ENCODE measurements around the gene ITGB8. TPM values are rescaled to one million over a fixed set of nuclear protein-coding genes. Genes with fewer than 3 reads are reported as not detected.

The ITGB8 gene
- total and polyA plus RNA-seq, 4 donors, result 45.4 to 193 (median 63.0) TPM

DNA sequence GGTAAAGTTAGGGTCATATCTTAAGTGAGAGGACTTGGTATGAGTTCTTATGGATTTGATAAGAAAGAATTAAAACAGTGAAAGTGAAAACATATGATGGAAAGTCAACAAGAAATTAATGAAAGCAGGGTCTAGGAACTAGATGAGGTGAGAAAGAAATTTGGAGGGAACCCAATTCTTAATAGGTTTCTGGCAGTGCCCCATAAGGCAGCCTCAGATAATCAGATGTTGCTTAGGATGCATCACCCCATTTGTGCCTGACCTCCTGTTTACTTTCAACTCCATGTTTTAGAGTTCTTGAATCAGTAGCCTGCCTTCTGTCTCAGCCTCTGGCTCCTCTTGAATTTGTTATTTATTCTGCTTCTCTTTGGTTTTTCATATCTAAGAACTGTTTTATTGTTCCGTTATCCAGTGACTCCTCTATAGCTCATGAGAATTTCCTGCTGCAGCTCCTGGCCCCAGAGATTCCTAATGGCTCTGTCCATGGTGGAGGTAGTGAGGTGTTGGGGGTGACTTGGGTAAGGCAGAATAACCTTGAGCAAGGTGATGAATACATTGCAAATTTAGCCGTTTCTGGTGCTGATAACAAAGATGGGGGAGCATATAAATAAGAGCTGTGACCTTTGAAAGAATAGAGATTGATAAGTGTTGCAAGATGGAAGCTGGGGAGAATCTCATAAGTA lies 17.6 kb downstream of the ITGB8 start:
- no peaks in the 10 kb centered on the region for H3K36me3 ChIP-seq (ENCODE audit: control insufficient read depth, insufficient read depth, low read length)
- no peaks in the 10 kb centered on the region for H3K27me3 ChIP-seq (ENCODE audit: control insufficient read depth, insufficient read depth, low read length)
- H3K9me3 ChIP-seq (ENCODE audit: control insufficient read depth, insufficient read depth, low read length), result no peaks in the 10 kb centered on the region
- H3K4me1 ChIP-seq (ENCODE audit: control insufficient read depth, insufficient read depth, low read length), result peaks cover 8% of the 10 kb centered on the region
- no peak overlapping the region for H3K27ac ChIP-seq (ENCODE audit: low read depth, low read length)
- WGBS (ENCODE audit: insufficient coverage), result 89% methylated on average over 1 of the region's 2 CpGs
- peak in 1 of 6 donors; percentile 44 for DNase-seq (ENCODE audit: low read depth in 4 of 6, low spot score in 6 of 6)
- H3K4me3 ChIP-seq (ENCODE audit: low read depth, low read length), result no peak overlapping the region

- peak overlapping the region; percentile 10 for H3K4me3 ChIP-seq (ENCODE audit: low read depth, low read length)
- no peaks in the 10 kb centered on the region for H3K27me3 ChIP-seq (ENCODE audit: control insufficient read depth, insufficient read depth, low read length)
- whole genome bisulfite sequencing (ENCODE audit: insufficient coverage), result 13% methylated on average over 4 of the region's 4 CpGs
- peaks cover 12% of the 10 kb centered on the region for H3K4me1 ChIP-seq (ENCODE audit: control insufficient read depth, insufficient read depth, low read length)
- H3K36me3 ChIP-seq (ENCODE audit: control insufficient read depth, insufficient read depth, low read length), result no peaks in the 10 kb centered on the region
- no peaks in the 10 kb centered on the region for H3K9me3 ChIP-seq (ENCODE audit: control insufficient read depth, insufficient read depth, low read length)
- peak overlapping the region; percentile 92 for H3K27ac ChIP-seq (ENCODE audit: low read depth, low read length)
- DNase-seq (ENCODE audit: low read depth in 4 of 6, low spot score in 6 of 6), result peak; percentile 71 to 93 (median 78)
Measured at GRCh38 chr7:20350518-20350951, 19.8 kb downstream of the ITGB8 start.

DNA sequence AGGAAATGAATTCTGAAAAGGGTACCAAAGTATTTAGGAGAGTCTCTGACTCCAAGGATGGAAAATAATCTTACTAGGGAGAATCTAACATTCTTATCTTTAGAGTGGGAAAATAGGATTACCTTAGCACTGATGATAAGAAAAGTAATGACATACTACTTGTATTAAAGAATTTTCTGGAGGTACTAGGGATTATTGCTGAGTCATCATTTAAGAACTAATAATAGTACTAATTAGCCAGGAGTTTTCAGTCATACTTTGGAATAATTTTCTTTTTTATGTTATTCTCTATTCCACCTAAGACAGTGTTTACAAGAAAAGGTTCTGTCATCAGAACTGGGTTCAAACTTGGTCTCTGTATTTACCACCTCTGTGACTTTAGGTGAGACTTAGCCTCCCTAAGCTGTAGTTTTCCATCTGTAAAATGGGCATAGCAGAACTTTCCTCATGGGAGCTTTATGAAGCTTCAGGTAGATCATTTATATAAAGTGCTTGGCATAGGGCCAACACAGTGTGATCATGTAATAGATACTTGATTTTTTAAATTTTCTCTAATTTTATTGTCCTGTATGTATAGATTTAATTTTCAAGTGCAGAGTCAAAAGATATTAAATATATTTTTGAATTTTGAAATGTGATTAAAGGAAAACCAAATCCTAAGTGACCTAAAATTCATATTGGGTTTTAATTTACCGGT lies 20.4 kb downstream of the ITGB8 start:
- Histone ChIP-seq H3K27me3 (ENCODE audit: control insufficient read depth, insufficient read depth, low read length) (no peaks in the 10 kb centered on the region), H3K4me1 (ENCODE audit: control insufficient read depth, insufficient read depth, low read length) (peaks cover 12% of the 10 kb centered on the region), H3K36me3 (ENCODE audit: control insufficient read depth, insufficient read depth, low read length) (no peaks in the 10 kb centered on the region), H3K4me3 (ENCODE audit: low read depth, low read length) (peak overlapping the region; percentile 10), H3K27ac (ENCODE audit: low read depth, low read length) (peak overlapping the region; percentile 92), H3K9me3 (ENCODE audit: control insufficient read depth, insufficient read depth, low read length) (no peaks in the 10 kb centered on the region)
- WGBS (ENCODE audit: insufficient coverage), result no CpG with 5 or more reads among the region's 1 CpG
- no peak for DNase-seq (ENCODE audit: low read depth in 4 of 6, low spot score in 6 of 6)

- Histone ChIP-seq H3K36me3 (ENCODE audit: control insufficient read depth, insufficient read depth, low read length) (no peaks in the 10 kb centered on the region), H3K27me3 (ENCODE audit: control insufficient read depth, insufficient read depth, low read length) (no peaks in the 10 kb centered on the region), H3K4me1 (ENCODE audit: control insufficient read depth, insufficient read depth, low read length) (peaks cover 12% of the 10 kb centered on the region), H3K27ac (ENCODE audit: low read depth, low read length) (peak overlapping the region; percentile 92), H3K4me3 (ENCODE audit: low read depth, low read length) (no peak overlapping the region), H3K9me3 (ENCODE audit: control insufficient read depth, insufficient read depth, low read length) (no peaks in the 10 kb centered on the region)
- no CpG with 5 or more reads among the region's 1 CpG for WGBS (ENCODE audit: insufficient coverage)
- peak in 1 of 6 donors; percentile 64 for DNase-seq (ENCODE audit: low read depth in 4 of 6, low spot score in 6 of 6)
Measured at GRCh38 chr7:20351901-20352300, 21.2 kb downstream of the ITGB8 start.

GRCh38 chr7:20352573-20353306 lies 22.0 kb downstream of the ITGB8 start:
- WGBS (ENCODE audit: insufficient coverage), result no CpG with 5 or more reads among the region's 4 CpGs
- Histone ChIP-seq H3K36me3 (ENCODE audit: control insufficient read depth, insufficient read depth, low read length) (no peaks in the 10 kb centered on the region), H3K27ac (ENCODE audit: low read depth, low read length) (peak overlapping the region; percentile 92)

GRCh38 chr7:20354610-20355528 lies 24.2 kb downstream of the ITGB8 start:
- Histone ChIP-seq H3K4me3 (ENCODE audit: low read depth, low read length) (no peak overlapping the region), H3K27me3 (ENCODE audit: control insufficient read depth, insufficient read depth, low read length) (no peaks in the 10 kb centered on the region), H3K36me3 (ENCODE audit: control insufficient read depth, insufficient read depth, low read length) (no peaks in the 10 kb centered on the region), H3K9me3 (ENCODE audit: control insufficient read depth, insufficient read depth, low read length) (no peaks in the 10 kb centered on the region), H3K4me1 (ENCODE audit: control insufficient read depth, insufficient read depth, low read length) (peaks cover 12% of the 10 kb centered on the region), H3K27ac (ENCODE audit: low read depth, low read length) (no peak overlapping the region)
- WGBS (ENCODE audit: insufficient coverage), result 71% methylated on average over 4 of the region's 9 CpGs
- DNase-seq (ENCODE audit: low read depth in 4 of 6, low spot score in 6 of 6), result peak in 1 of 6 donors; percentile 45

More at GRCh38 chr7:20352573-20353306, 22.0 kb downstream of the ITGB8 start:
- Histone ChIP-seq H3K9me3 (ENCODE audit: control insufficient read depth, insufficient read depth, low read length) (no peaks in the 10 kb centered on the region), H3K4me3 (ENCODE audit: low read depth, low read length) (no peak overlapping the region), H3K27me3 (ENCODE audit: control insufficient read depth, insufficient read depth, low read length) (no peaks in the 10 kb centered on the region), H3K4me1 (ENCODE audit: control insufficient read depth, insufficient read depth, low read length) (peaks cover 12% of the 10 kb centered on the region)
- DNase-seq (ENCODE audit: low read depth in 4 of 6, low spot score in 6 of 6), result no peak

GRCh38 chr7:20358106-20358505 lies 27.4 kb downstream of the ITGB8 start:
- H3K9me3 ChIP-seq (ENCODE audit: control insufficient read depth, insufficient read depth, low read length), result no peaks in the 10 kb centered on the region

DNA sequence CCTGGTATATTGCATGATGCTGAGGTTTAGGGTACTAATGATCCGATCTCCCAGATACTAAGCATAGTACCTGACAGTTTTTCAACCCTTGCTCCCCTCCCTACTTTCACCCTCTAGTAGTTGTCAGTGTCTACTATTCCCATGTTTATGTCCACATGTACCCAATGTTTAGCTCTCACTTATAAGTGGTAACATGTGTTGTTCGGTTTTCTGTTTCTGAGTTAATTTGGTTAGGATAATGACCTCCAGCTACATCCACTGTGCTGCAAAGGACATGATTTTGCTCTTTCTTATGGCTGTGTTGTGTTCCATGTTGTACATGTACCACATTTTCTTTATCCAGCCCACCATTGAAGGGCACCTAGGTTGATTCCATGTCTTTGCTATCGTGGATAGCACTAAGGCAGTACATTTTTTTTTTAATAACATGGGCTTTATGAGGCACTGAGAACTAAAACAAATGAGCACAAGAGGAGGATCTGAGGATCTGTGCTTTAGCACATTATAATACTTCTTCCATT lies 28.1 kb downstream of the ITGB8 start:
- no CpG with 5 or more reads among the region's 3 CpGs for WGBS (ENCODE audit: insufficient coverage)
- Histone ChIP-seq H3K27ac (ENCODE audit: low read depth, low read length) (no peak overlapping the region), H3K4me3 (ENCODE audit: low read depth, low read length) (no peak overlapping the region), H3K9me3 (ENCODE audit: control insufficient read depth, insufficient read depth, low read length) (no peaks in the 10 kb centered on the region), H3K27me3 (ENCODE audit: control insufficient read depth, insufficient read depth, low read length) (no peaks in the 10 kb centered on the region), H3K36me3 (ENCODE audit: control insufficient read depth, insufficient read depth, low read length) (no peaks in the 10 kb centered on the region), H3K4me1 (ENCODE audit: control insufficient read depth, insufficient read depth, low read length) (peaks cover 3% of the 10 kb centered on the region)
- DNase-seq (ENCODE audit: low read depth in 4 of 6, low spot score in 6 of 6), result no peak

More at GRCh38 chr7:20358106-20358505, 27.4 kb downstream of the ITGB8 start:
- H3K27ac ChIP-seq (ENCODE audit: low read depth, low read length), result no peak overlapping the region
- H3K27me3 ChIP-seq (ENCODE audit: control insufficient read depth, insufficient read depth, low read length), result no peaks in the 10 kb centered on the region
- WGBS (ENCODE audit: insufficient coverage), result 100% methylated on average over 2 of the region's 3 CpGs
- no peak for DNase-seq (ENCODE audit: low read depth in 4 of 6, low spot score in 6 of 6)
- peaks cover 3% of the 10 kb centered on the region for H3K4me1 ChIP-seq (ENCODE audit: control insufficient read depth, insufficient read depth, low read length)
- no peaks in the 10 kb centered on the region for H3K36me3 ChIP-seq (ENCODE audit: control insufficient read depth, insufficient read depth, low read length)
- no peak overlapping the region for H3K4me3 ChIP-seq (ENCODE audit: low read depth, low read length)
